Endothelial cell of umbilical vein (primary cell): ENCODE data around the gene NR5A2.

Source experiments
- CTCF ChIP-seq, 2 donors: IDR thresholded peaks; 1 replicate in 1 of 2; 2 replicates in 1 of 2; pipeline ENCODE4 v1.5.1; 2011; ENCODE audit warnings: low read length in 2 of 2, mild to moderate bottlenecking in 2 of 2, moderate library complexity in 2 of 2, control low read depth in 1 of 2, inconsistent platforms in 1 of 2, low read depth in 1 of 2; ENCODE audit not compliant: insufficient read depth in 1 of 2; ENCODE audit errors: extremely low read depth in 1 of 2
- EZH2 ChIP-seq: IDR thresholded peaks from 2 replicates; pipeline ENCODE4 v1.6.1; 2012; ENCODE audit warnings: borderline replicate concordance, low read depth, mild to moderate bottlenecking, moderate library complexity, low read length, inconsistent platforms; ENCODE audit not compliant: severe bottlenecking
- FOS ChIP-seq: IDR thresholded peaks from 2 replicates; pipeline ENCODE4 v1.6.1; 2011; ENCODE audit warnings: mild to moderate bottlenecking, low read length, moderate library complexity, borderline replicate concordance; ENCODE audit not compliant: insufficient read depth
- JUN ChIP-seq: IDR thresholded peaks from 2 replicates; pipeline ENCODE4 v1.6.1; 2011; ENCODE audit warnings: borderline replicate concordance, low read depth; ENCODE audit not compliant: insufficient read length, insufficient read depth
- MAX ChIP-seq: IDR thresholded peaks from 2 replicates; pipeline ENCODE4 v1.6.1; 2011; ENCODE audit not compliant: insufficient read depth, insufficient read length
- POLR2A ChIP-seq: IDR thresholded peaks from 2 replicates; pipeline ENCODE4 v1.6.1; 2012; ENCODE audit warnings: low read depth, mild to moderate bottlenecking, control low read depth, low read length

- no peak for TF ChIP-seq CTCF (IDR thresholded peaks at IDR 0.05; ENCODE audit: extremely low read depth in 1 of 2, insufficient read depth in 1 of 2, low read depth in 1 of 2, low read length in 2 of 2)
- no peak for TF ChIP-seq MAX
- no peak for TF ChIP-seq POLR2A
- peak; percentile 15 for TF ChIP-seq EZH2
- no peak for TF ChIP-seq JUN
- TF ChIP-seq FOS, result no peak
These were observed 12.5 kb downstream of the NR5A2 start for GRCh38 chr1:200039849-200040474.
